HCT116 (cell line): ENCODE measurements around the gene RFTN1. TPM values are rescaled to one million over a fixed set of nuclear protein-coding genes. Genes with fewer than 3 reads are reported as not detected.

Experiments
- ATAC-seq: fragments of 200-7000 bp; cut with Tn5 transposase; 2 replicates; pipeline ENCODE4 v1.9.1; 2020; ENCODE audit warnings: mild to moderate bottlenecking, moderate library complexity
- BruUV-seq: library from RNA; stranded (reverse); fragments of 400-500 nt; replicated peaks from 2 replicates; lab custom pipeline; 2021; lab: Mats Ljungman, UMichigan
- CTCF ChIA-PET: fragments of 300-600 bp; sonication (Branson Sonifier 250); formaldehyde crosslinking; loops from one replicate; lab custom pipeline; 2021; ENCODE audit warnings: antibody characterized with exemption; lab: Charles Lee
- POLR2A ChIA-PET: fragments of 300-600, 350-600 bp; sonication (Branson Sonifier 250); formaldehyde crosslinking; loops from one replicate; lab custom pipeline; 2021; ENCODE audit warnings: antibody characterized with exemption; lab: Charles Lee
- RAD21 ChIA-PET, 2 experiments: fragments of 300-600 bp; sonication (Branson Sonifier 250); formaldehyde crosslinking; loops; one replicate each; lab custom pipeline; 2023; ENCODE audit warnings: low total read pairs in 2 of 2; ENCODE audit not compliant: uncharacterized antibody in 2 of 2, unreplicated experiment in 2 of 2, low non-redundant PET in 1 of 2; lab: Charles Lee
- DNase-seq: peaks from one replicate; pipeline ENCODE4 v3.0.0-alpha.2; 2010; ENCODE audit warnings: low read depth, low spot score
- H2AFZ ChIP-seq: fragments of 200-600 bp; shearing (Covaris generic), sonication (generic); 2 replicates; pipeline ENCODE4 v1.6.1; 2017; ENCODE audit warnings: low read depth, mixed run types, mixed read lengths, antibody characterized with exemption, low read length; ENCODE audit not compliant: poor library complexity, severe bottlenecking
- H3K27ac ChIP-seq: 2 replicates; pipeline ENCODE4 v1.5.1; 2012; ENCODE audit warnings: low read depth, low read length
- H3K27me3 ChIP-seq: fragments of 200-600 bp; sonication (generic); 2 replicates; pipeline ENCODE4 v1.6.1; 2016; ENCODE audit warnings: mixed run types, low read length, mixed read lengths; ENCODE audit not compliant: insufficient read depth
- H3K36me3 ChIP-seq, 2 experiments: fragments of 200-500 bp in 1 of 2; fragments of 200-600 bp in 1 of 2; sonication (Bioruptor generic) in 1 of 2; sonication (generic) in 1 of 2; 2 replicates each; pipeline versions ENCODE4 v1.5.1 to v1.6.1; 2014 to 2016; ENCODE audit warnings: low read length in 2 of 2, inconsistent platforms in 1 of 2, mixed read lengths in 1 of 2, mixed run types in 1 of 2; ENCODE audit not compliant: insufficient read depth in 2 of 2, control insufficient read depth in 1 of 2
- H3K4me1 ChIP-seq, 2 experiments: fragments of 200-600 bp in 1 of 2; sonication (generic) in 1 of 2; 2 replicates each; pipeline versions ENCODE4 v1.5.1 to v1.6.1; 2012 to 2017; ENCODE audit warnings: low read length in 2 of 2, inconsistent platforms in 1 of 2, mild to moderate bottlenecking in 1 of 2, mixed read lengths in 1 of 2, mixed run types in 1 of 2, moderate library complexity in 1 of 2; ENCODE audit not compliant: insufficient read depth in 2 of 2, control insufficient read depth in 1 of 2
- H3K4me2 ChIP-seq: fragments of 200-600 bp; sonication (generic); 2 replicates; pipeline ENCODE4 v1.6.1; 2017; ENCODE audit warnings: mixed run types, low read length, mixed read lengths
- H3K4me3 ChIP-seq, 2 experiments: fragments of 200-600 bp in 1 of 2; sonication (generic) in 1 of 2; replicated peaks in 1 of 2; 2 replicates each; pipeline ENCODE4 v1.5.1; 2011 to 2016; ENCODE audit warnings: low read length in 2 of 2, control low read depth in 1 of 2, low read depth in 1 of 2, mild to moderate bottlenecking in 1 of 2, mixed read lengths in 1 of 2, mixed run types in 1 of 2
- H3K79me2 ChIP-seq: fragments of 200-600 bp; sonication (generic); 2 replicates; pipeline ENCODE4 v1.6.1; 2017; ENCODE audit warnings: mild to moderate bottlenecking, mixed run types, low read length, moderate library complexity, mixed read lengths; ENCODE audit not compliant: insufficient read depth
- H3K9ac ChIP-seq: fragments of 200-600 bp; sonication (generic); 2 replicates; pipeline ENCODE4 v1.6.1; 2016; ENCODE audit warnings: low read length, mixed read lengths
- H3K9me2 ChIP-seq: fragments of 200-600 bp; sonication (generic), shearing (Covaris generic); 2 replicates; pipeline ENCODE4 v1.6.1; 2017; ENCODE audit warnings: mixed run types, mild to moderate bottlenecking, moderate library complexity; ENCODE audit not compliant: insufficient read depth
- H3K9me3 ChIP-seq, 2 experiments: fragments of 200-500 bp in 1 of 2; fragments of 200-600 bp in 1 of 2; sonication (Bioruptor generic) in 1 of 2; sonication (generic) in 1 of 2; 2 replicates each; pipeline ENCODE4 v1.6.1; 2014 to 2017; ENCODE audit warnings: low read length in 2 of 2, mixed read lengths in 2 of 2, inconsistent platforms in 1 of 2, low read depth in 1 of 2, mild to moderate bottlenecking in 1 of 2, mixed run types in 1 of 2, moderate library complexity in 1 of 2; ENCODE audit not compliant: control insufficient read depth in 1 of 2, insufficient read depth in 1 of 2
- H4K20me1 ChIP-seq: fragments of 200-600 bp; sonication (generic), shearing (Covaris generic); 2 replicates; pipeline ENCODE4 v1.6.1; 2017; ENCODE audit warnings: mixed run types, mild to moderate bottlenecking, moderate library complexity; ENCODE audit not compliant: insufficient read depth
- CBX3 ChIP-seq: IDR thresholded peaks from 2 replicates; pipeline ENCODE4 v1.6.1; 2012; ENCODE audit warnings: low read depth
- CTCF ChIP-seq, 3 experiments: fragments of 200-600 bp in 1 of 3; sonication (generic) in 1 of 3; IDR thresholded peaks in 2 of 3; conservative IDR thresholded peaks in 1 of 3; 2 replicates each; pipeline ENCODE4 v1.5.1; 2012 to 2017; ENCODE audit warnings: low read depth in 2 of 3, low read length in 2 of 3, antibody characterized with exemption in 1 of 3, borderline replicate concordance in 1 of 3, control low read depth in 1 of 3, mild to moderate bottlenecking in 1 of 3, mixed read lengths in 1 of 3, mixed run types in 1 of 3, moderate library complexity in 1 of 3; ENCODE audit not compliant: insufficient read depth in 1 of 3
- ELF1 ChIP-seq: IDR thresholded peaks from 2 replicates; pipeline ENCODE4 v1.6.1; 2012; ENCODE audit warnings: low read depth, borderline replicate concordance
- EZH2phosphoT487 ChIP-seq: fragments of 200-600 bp; IDR thresholded peaks from 2 replicates; pipeline ENCODE4 v1.6.1; 2018; ENCODE audit warnings: antibody characterized with exemption, borderline replicate concordance
- JUND ChIP-seq: IDR thresholded peaks from 2 replicates; pipeline ENCODE4 v1.6.1; 2012
- POLR2A ChIP-seq: IDR thresholded peaks from 2 replicates; pipeline ENCODE4 v1.7.0; 2011; ENCODE audit warnings: borderline replicate concordance; ENCODE audit not compliant: insufficient read depth, insufficient read length; ENCODE audit errors: extremely low read depth
- POLR2AphosphoS5 ChIP-seq: IDR thresholded peaks from 2 replicates; pipeline ENCODE4 v1.6.1; 2011; ENCODE audit warnings: mild to moderate bottlenecking, low read depth, low read length, moderate library complexity
- RAD21 ChIP-seq: IDR thresholded peaks from 2 replicates; pipeline ENCODE4 v1.6.1; 2012; ENCODE audit warnings: low read depth, mild to moderate bottlenecking
- YY1 ChIP-seq: IDR thresholded peaks from 2 replicates; pipeline ENCODE4 v1.6.1; 2011; ENCODE audit warnings: low read length, low read depth, moderate library complexity, mild to moderate bottlenecking; ENCODE audit not compliant: insufficient replicate concordance; ENCODE audit errors: extremely low read depth
- ZFX ChIP-seq: fragments of 450-650 bp; IDR thresholded peaks from 2 replicates; pipeline ENCODE4 v1.6.1; 2017
- intact Hi-C: fragments of 100-400 bp; cut with micrococcal nuclease; formaldehyde crosslinking; loops from 2 replicates; pipeline ENCODE4 v1.10.0; 2022
- total RNA-seq: library from RNA; stranded (reverse); gene quantifications from one replicate; pipeline ENCODE4 v1.2.1, GENCODE V29; 2021; ENCODE audit not compliant: unreplicated experiment
- TF ChIP-seq, protein P1 (sequence below): IDR thresholded peaks from 2 replicates; pipeline ENCODE4 v1.6.1; 2011; ENCODE audit warnings: mild to moderate bottlenecking, low read length, moderate library complexity; ENCODE audit not compliant: insufficient replicate concordance; ENCODE audit errors: extremely low read depth
- TF ChIP-seq, protein P2 (sequence below): IDR thresholded peaks from 2 replicates; pipeline ENCODE4 v1.6.1; 2012
- TF ChIP-seq, protein P3 (sequence below): IDR thresholded peaks from 2 replicates; pipeline ENCODE4 v1.6.1; 2012; ENCODE audit warnings: low read depth
- TF ChIP-seq, protein P4 (sequence below): IDR thresholded peaks from 2 replicates; pipeline ENCODE4 v1.6.1; 2012

Gene RFTN1
- total RNA-seq, 1 experiment from 2014 or later, result 3.9 TPM

DNA sequence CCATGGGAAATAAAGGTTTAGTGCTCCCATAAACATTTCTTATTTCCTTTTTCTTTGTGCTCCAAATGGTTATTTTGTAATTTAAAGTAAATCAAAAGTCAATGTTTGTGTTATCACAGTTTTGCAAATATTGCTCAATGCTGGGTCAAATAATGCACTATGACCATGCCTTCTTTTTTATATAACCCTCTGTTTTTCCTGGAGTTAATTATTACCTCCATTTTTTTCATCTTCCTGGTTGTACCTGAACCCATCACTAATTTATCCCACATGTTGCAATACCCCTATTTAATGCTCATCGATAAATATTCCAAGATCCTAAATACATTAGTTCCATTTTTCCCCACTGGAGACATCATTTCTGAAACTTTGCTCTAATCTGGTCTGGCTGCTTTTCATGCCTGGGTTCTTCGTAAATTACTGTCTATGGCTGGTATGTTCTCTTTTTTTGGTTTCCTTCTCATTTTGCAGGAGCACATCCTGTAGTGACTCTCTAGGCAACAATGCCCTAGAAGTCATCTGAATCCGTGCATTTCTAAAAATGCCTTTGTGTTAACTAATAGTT lies 182.1 kb downstream of the RFTN1 start:
- no peaks in the 10 kb centered on the region for H3K79me2 ChIP-seq
- no peak overlapping the region for H2AFZ ChIP-seq
- no peaks in the 10 kb centered on the region for H3K4me1 ChIP-seq
- CTCF ChIA-PET, result no interaction called here
- no peak for ATAC-seq
- intact Hi-C loops, result no loop called here
- H3K27me3 ChIP-seq, result no peaks in the 10 kb centered on the region
- TF ChIP-seq, protein P1, sequence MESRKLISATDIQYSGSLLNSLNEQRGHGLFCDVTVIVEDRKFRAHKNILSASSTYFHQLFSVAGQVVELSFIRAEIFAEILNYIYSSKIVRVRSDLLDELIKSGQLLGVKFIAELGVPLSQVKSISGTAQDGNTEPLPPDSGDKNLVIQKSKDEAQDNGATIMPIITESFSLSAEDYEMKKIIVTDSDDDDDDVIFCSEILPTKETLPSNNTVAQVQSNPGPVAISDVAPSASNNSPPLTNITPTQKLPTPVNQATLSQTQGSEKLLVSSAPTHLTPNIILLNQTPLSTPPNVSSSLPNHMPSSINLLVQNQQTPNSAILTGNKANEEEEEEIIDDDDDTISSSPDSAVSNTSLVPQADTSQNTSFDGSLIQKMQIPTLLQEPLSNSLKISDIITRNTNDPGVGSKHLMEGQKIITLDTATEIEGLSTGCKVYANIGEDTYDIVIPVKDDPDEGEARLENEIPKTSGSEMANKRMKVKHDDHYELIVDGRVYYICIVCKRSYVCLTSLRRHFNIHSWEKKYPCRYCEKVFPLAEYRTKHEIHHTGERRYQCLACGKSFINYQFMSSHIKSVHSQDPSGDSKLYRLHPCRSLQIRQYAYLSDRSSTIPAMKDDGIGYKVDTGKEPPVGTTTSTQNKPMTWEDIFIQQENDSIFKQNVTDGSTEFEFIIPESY, result no peak
- TF ChIP-seq CTCF (IDR thresholded peaks at IDR 0.05 in 2 of 3, conservative IDR thresholded peaks at IDR 0.05 in 1 of 3; ENCODE audit: borderline replicate concordance in 1 of 3, insufficient read depth in 1 of 3, low read depth in 2 of 3, low read length in 2 of 3), result no peak
- TF ChIP-seq, protein P2, sequence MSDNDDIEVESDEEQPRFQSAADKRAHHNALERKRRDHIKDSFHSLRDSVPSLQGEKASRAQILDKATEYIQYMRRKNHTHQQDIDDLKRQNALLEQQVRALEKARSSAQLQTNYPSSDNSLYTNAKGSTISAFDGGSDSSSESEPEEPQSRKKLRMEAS, result no peak
- TF ChIP-seq ELF1, result no peak
- no peak for TF ChIP-seq CBX3
- no peak for TF ChIP-seq RAD21
- TF ChIP-seq POLR2AphosphoS5, result no peak
- TF ChIP-seq, protein P3, sequence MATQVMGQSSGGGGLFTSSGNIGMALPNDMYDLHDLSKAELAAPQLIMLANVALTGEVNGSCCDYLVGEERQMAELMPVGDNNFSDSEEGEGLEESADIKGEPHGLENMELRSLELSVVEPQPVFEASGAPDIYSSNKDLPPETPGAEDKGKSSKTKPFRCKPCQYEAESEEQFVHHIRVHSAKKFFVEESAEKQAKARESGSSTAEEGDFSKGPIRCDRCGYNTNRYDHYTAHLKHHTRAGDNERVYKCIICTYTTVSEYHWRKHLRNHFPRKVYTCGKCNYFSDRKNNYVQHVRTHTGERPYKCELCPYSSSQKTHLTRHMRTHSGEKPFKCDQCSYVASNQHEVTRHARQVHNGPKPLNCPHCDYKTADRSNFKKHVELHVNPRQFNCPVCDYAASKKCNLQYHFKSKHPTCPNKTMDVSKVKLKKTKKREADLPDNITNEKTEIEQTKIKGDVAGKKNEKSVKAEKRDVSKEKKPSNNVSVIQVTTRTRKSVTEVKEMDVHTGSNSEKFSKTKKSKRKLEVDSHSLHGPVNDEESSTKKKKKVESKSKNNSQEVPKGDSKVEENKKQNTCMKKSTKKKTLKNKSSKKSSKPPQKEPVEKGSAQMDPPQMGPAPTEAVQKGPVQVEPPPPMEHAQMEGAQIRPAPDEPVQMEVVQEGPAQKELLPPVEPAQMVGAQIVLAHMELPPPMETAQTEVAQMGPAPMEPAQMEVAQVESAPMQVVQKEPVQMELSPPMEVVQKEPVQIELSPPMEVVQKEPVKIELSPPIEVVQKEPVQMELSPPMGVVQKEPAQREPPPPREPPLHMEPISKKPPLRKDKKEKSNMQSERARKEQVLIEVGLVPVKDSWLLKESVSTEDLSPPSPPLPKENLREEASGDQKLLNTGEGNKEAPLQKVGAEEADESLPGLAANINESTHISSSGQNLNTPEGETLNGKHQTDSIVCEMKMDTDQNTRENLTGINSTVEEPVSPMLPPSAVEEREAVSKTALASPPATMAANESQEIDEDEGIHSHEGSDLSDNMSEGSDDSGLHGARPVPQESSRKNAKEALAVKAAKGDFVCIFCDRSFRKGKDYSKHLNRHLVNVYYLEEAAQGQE, result no peak
- TF ChIP-seq POLR2A, result no peak
- TF ChIP-seq JUND, result no peak
- TF ChIP-seq YY1, result no peak
- no peak for TF ChIP-seq EZH2phosphoT487
- TF ChIP-seq ZFX, result no peak
- TF ChIP-seq, protein P4, sequence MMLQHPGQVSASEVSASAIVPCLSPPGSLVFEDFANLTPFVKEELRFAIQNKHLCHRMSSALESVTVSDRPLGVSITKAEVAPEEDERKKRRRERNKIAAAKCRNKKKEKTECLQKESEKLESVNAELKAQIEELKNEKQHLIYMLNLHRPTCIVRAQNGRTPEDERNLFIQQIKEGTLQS, result no peak
- TF ChIP-seq, all 23 proteins: peak for 0
- 0 out of 4 replicates have a peak, but pooled peaks cover 0 to 7% of the 10 kb centered on the region in 2 experiments for H3K9me3 ChIP-seq
- H4K20me1 ChIP-seq, result no peaks in the 10 kb centered on the region
- H3K27ac ChIP-seq, result no peak overlapping the region
- no peaks in the 10 kb centered on the region for H3K9me2 ChIP-seq
- BruUV-seq, result no TSS peak
- ChIA-PET RAD21 (no interaction called here), POLR2A (no interaction called here)
- H3K4me2 ChIP-seq, result no peak overlapping the region
- H3K4me3 ChIP-seq, result no peak overlapping the region
- 0 out of 4 replicates have a peak, but pooled peaks cover 0 to 4% of the 10 kb centered on the region in 2 experiments for H3K36me3 ChIP-seq
- DNase-seq, result no peak
- no peak overlapping the region for H3K9ac ChIP-seq
